ENCODE measurements around the gene BCAP29. TPM values are rescaled to one million over a fixed set of nuclear protein-coding genes. Genes with fewer than 3 reads are reported as not detected.

The BCAP29 gene
- total RNA-seq, 1 donor from 2014 or later = 53.9 TPM

DNA sequence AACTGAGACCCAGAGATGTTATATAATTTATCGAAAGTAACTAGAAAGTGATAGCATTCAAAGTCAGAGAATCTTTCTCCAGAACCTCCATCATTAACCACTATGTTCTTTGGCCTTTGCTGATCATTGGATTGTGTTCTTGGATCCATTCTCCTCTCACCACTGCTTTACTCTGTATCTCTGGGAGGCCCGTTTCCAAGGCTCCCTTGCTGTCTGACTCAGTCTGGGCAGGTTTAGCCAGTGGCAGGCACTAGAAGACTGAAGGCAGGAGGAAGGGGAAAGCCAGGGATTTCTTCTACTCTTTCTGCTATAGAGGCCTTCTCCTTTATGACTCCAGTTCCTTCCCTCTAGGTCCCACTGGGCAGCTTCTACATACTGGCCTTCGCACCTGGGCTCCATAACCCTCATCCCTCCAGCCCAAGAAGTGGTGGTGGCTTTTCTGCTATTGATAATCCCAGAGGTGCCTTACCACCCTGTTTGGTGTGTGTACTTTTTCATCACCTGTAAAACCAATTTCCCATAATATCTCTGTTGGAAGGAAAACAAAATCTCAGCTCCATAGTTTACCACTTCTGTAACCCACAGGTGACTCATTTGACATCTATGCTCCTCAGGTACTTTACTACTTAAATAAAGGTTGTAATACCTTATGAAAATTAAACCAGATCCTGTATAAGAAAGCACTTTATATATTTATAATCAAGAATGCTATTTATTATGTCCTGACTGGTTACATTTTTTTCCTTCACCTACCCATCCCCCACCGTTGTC, 36.0 kb downstream of the BCAP29 start:
- TF ChIP-seq, protein P1, sequence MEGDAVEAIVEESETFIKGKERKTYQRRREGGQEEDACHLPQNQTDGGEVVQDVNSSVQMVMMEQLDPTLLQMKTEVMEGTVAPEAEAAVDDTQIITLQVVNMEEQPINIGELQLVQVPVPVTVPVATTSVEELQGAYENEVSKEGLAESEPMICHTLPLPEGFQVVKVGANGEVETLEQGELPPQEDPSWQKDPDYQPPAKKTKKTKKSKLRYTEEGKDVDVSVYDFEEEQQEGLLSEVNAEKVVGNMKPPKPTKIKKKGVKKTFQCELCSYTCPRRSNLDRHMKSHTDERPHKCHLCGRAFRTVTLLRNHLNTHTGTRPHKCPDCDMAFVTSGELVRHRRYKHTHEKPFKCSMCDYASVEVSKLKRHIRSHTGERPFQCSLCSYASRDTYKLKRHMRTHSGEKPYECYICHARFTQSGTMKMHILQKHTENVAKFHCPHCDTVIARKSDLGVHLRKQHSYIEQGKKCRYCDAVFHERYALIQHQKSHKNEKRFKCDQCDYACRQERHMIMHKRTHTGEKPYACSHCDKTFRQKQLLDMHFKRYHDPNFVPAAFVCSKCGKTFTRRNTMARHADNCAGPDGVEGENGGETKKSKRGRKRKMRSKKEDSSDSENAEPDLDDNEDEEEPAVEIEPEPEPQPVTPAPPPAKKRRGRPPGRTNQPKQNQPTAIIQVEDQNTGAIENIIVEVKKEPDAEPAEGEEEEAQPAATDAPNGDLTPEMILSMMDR (conservative IDR thresholded peaks at IDR 0.05; ENCODE audit: low read depth, low read length) = no peak
- no peak for DNase-seq (ENCODE audit: low read depth)

DNA sequence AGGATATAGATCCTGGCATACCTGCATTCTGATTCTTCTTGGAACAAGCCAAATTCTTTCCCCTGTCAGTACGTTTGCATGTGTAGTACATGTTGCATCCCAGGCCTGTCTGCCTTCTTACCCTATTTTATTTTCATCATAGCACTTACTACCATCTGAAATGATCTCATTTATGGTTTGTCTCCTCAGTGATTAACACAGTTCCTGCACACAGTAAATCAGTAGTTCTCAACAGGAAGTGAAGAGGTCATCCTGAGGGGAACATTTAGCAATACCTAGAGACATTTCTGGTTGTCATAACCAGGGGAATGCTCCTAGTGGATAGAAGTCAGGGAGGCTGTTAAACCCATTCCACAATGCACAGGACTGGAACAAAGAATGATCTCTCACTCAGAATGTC, 42.4 kb downstream of the BCAP29 start:
- peak; percentile 90 for DNase-seq (ENCODE audit: low read depth)
- no peak overlapping the region for H3K4me3 ChIP-seq (ENCODE audit: low read depth, low read length)
- TF ChIP-seq, protein P1 (conservative IDR thresholded peaks at IDR 0.05; ENCODE audit: low read depth, low read length) = peak; percentile 15

More for the DNA sequence above, 36.0 kb downstream of the BCAP29 start:
- H3K4me3 ChIP-seq (ENCODE audit: low read depth, low read length) = no peak overlapping the region

DNA sequence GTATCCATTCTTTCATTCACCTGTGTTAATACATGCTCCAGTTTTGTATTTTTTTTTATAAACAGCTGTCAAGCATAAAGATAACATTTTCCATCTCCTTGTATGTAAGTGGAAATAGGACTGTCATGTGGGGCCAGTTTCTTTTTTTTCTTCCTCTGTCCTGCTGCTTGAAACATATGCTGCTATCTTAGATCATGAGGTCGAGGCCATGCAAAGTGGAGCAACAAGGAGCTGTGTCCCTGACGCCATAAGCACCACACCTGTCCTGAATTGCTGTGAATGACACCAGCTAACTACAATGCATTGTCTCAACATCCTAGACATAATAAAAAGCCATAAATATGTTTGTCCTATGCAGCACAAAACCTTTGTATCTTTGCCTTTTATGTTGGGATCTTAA, 42.8 kb downstream of the BCAP29 start:
- DNase-seq (ENCODE audit: low read depth) = no peak
- TF ChIP-seq, protein P1 (conservative IDR thresholded peaks at IDR 0.05; ENCODE audit: low read depth, low read length) = no peak
- H3K4me3 ChIP-seq (ENCODE audit: low read depth, low read length) = no peak overlapping the region

- no peak overlapping the region for H3K4me3 ChIP-seq (ENCODE audit: low read depth, low read length)
- no peak for DNase-seq (ENCODE audit: low read depth)
- TF ChIP-seq, protein P1 (conservative IDR thresholded peaks at IDR 0.05; ENCODE audit: low read depth, low read length) = no peak
Measured at GRCh38 chr7:107627002-107627401, 47.0 kb downstream of the BCAP29 start.

DNA sequence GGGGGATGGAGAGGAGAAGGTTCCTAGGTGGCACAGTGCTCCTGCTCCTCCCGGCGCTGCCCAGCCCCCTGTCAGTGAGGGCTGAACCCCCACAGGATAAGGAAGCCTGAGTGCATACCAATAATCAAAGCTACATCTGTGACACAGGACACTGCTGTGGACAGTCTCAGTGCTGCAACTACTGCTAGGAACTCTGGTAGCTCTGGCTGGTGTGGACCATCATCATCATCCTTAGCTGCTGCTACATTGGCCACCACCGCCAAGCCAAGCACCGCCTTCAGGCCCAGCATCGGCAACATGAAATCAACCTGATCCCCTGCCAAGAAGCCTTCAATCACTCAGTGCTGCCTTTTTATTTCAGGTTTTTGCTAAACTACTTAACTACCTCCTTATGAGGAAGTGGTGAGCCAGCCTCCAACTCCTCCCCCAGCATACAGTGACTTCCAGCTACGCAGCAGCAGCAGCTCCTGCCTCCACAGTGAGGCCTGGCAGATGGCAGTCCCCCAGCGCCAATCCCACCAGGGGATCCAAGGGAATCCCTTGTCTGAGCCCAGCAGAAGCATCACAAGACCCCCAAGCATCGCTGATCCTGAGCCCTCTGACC, 48.5 kb downstream of the BCAP29 start:
- TF ChIP-seq, protein P1 (conservative IDR thresholded peaks at IDR 0.05; ENCODE audit: low read depth, low read length) = no peak
- no peak overlapping the region for H3K4me3 ChIP-seq (ENCODE audit: low read depth, low read length)
- no peak for DNase-seq (ENCODE audit: low read depth)

DNA sequence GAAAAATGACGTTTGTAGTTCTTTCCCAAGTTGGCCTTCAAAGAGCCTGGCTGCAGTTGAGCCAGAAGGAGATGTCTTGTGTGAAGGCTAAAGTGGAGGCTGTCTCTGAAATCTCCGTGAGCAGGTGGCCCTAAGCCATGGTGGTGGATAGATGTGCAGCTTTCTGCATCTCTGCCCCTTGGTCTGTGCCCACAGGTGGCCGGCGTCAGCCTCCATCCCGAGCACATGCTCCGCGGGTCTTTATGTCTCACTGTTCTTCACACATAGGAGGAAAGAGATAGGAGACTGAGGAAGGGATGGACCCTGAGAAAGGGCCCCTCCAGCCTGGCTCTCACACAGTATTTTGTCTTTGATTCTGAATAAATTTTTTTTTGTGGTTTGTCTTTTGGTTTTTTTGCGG, 50.3 kb downstream of the BCAP29 start:
- no peak for DNase-seq (ENCODE audit: low read depth)
- H3K4me3 ChIP-seq (ENCODE audit: low read depth, low read length) = no peak overlapping the region
- TF ChIP-seq, protein P1 (conservative IDR thresholded peaks at IDR 0.05; ENCODE audit: low read depth, low read length) = no peak

Data from epithelial cell of proximal tubule (primary cell).